ENCODE results near the gene SLC39A9. TPM values are rescaled to one million over a fixed set of nuclear protein-coding genes. Genes with fewer than 3 reads are reported as not detected.
"Not testable (repeated sequence)": the region's sequence is repeated elsewhere in the genome, so short reads cannot be mapped to it uniquely, and the experiment has no call there.

Gene SLC39A9
- total RNA-seq, 1 donor from 2014 or later, result 18.0 TPM

DNA sequence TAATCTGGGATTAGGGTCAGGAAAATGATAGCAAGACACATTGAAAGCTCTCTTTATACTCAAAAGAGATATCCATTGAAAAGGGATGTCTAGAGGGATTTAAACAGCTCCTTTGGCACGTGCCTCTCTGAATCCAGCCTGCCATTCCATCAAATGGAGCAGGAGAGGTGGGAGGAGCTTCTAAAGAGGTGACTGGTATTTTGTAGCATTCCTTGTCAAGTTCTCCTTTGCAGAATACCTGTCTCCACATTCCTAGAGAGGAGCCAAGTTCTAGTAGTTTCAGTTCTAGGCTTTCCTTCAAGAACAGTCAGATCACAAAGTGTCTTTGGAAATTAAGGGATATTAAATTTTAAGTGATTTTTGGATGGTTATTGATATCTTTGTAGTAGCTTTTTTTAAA lies 60.6 kb downstream of the SLC39A9 start:
- no peak for ATAC-seq
- intact Hi-C loops (cut with DNase I), result no loop called here

DNA sequence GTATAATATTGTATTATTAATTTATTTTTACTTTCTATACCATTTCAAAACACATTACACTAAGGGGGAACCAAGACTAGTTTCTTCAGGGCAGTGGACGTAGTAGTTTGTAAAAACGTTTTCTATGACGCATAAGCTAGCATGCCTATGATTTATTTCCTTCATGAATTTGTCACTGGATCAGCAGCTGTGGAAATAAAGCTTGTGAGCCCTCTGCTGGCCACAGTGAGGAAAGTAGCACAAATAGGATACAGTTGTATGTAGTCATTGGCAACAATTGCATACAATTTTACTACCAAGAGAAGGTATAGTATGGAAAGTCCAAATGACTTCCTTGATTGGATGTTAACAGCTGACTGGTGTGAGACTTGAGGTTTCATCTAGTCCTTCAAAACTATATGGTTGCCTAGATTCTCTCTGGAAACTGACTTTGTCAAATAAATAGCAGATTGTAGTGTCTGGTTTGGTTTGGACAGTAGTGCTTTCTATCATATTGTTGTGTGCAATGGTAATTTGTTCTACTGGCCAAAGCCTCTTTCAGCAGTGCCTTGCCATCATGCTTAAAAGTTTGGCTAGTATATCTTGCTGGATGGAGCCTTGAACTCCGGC lies 61.7 kb downstream of the SLC39A9 start:
- intact Hi-C loops (cut with DNase I), result loop anchor here (1.0 kb wide), 2 partner anchors 218 to 331 kb away; no protein-coding TSS in a partner anchor
- no peak for DNase-seq (ENCODE audit: missing footprints)
- ATAC-seq, result peak; percentile 79

More for the DNA sequence above, 60.6 kb downstream of the SLC39A9 start:
- DNase-seq (ENCODE audit: missing footprints), result no peak

DNA sequence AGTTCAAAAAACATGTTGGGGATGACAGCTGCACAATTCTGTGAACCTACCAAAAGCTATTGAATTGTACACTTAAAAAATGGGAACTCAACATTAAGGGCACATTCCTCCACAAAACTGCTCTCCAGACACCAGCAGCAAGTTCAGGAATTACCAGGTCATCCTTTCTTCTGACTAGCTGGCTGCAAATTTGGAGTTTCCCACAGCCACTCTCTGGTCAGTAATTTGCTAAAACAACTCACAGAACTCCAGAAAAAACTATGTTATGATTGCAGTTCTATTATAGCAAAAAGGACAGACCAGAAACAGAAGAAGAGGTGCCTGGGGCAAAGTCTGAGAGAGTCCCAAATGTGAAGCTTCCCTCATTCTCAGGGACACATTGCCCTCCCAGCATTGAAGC lies 65.9 kb downstream of the SLC39A9 start:
- intact Hi-C loops (cut with DNase I), result no loop called here
- ATAC-seq (no peak), DNase-seq (ENCODE audit: missing footprints) (no peak)

DNA sequence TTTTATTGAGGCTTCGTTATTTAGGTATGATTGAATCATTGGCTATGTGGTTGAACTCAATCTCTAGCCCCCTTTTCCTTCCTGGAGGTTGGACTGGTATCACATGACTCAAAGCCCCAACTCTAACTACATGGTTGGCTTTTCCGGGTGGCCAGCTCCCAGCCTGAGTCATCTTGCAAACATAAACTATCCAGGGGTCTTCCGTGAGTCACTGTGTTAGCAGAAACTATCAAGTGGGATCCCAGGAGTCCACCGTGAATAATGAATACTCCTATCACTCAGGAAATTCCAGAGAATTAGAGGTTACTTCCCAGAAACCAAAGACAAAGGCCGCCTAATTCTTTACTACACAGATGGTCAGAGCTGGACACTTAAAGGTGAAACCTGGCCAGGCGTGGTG lies 66.3 kb downstream of the SLC39A9 start:
- intact Hi-C loops (cut with DNase I), result no loop called here
- ATAC-seq (no peak), DNase-seq (ENCODE audit: missing footprints) (no peak)

DNA sequence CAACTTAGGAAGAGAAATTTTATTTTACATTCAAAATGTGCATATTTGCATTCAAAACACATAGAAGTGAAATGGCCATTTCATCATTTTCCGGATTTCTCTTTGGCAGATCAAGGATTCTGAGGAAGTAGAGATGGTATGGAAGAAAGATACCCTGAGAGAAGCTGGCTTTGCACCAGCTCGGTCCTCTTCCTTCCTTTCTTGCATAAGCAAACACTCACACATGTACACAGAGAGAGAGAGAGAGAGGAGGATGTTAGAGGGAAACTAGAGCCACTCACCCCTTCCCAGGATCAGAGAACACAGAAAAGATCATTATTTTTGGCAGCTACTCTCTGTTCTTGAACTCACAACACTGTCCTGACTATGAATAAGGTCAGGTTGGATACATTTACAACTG lies 70.5 kb downstream of the SLC39A9 start:
- DNase-seq (ENCODE audit: missing footprints) (no peak), ATAC-seq (no peak)
- intact Hi-C loops (cut with DNase I), result no loop called here

DNA sequence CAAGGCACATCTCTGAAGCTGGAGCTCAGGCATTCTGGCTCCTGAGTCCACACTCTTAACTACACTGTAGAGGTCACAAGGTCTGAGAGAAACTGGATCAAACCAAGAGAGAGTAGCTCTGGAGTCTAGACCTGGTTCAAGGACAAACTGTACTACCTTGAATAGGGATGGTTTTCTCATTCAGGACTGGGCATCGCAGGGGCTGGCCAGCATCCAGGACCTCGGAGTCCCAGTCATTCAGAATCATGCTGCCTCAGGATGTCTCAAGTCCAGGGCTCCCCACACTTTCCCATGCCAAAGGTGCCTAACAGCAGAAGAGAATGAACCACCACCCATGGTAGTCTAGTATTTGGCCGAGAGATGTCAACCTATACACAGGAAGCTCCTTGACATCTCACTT lies 72.9 kb downstream of the SLC39A9 start:
- intact Hi-C loops (cut with DNase I), result no loop called here
- DNase-seq (ENCODE audit: missing footprints), result no peak

DNA sequence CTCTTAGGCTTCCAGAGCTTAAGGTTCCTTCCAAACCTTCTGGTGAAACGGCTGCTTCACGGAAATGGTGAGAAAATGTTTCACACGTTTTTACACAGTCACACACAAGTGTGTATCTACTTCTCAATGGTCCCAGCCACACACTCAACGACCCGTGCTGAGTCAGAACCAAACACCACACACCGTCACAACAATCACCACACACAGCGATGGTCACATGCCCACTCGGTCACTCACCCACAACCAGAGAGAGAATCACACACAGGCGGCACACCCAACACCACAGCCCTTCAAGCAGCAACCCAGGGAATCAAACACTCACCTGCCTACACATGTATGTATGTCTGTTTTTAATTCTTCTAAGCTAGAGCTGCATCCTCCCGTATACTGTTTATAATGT lies 73.4 kb downstream of the SLC39A9 start:
- DNase-seq (ENCODE audit: missing footprints) (no peak), ATAC-seq (no peak)
- intact Hi-C loops (cut with DNase I), result no loop called here

More for the DNA sequence above, 72.9 kb downstream of the SLC39A9 start:
- ATAC-seq, result no peak

DNA sequence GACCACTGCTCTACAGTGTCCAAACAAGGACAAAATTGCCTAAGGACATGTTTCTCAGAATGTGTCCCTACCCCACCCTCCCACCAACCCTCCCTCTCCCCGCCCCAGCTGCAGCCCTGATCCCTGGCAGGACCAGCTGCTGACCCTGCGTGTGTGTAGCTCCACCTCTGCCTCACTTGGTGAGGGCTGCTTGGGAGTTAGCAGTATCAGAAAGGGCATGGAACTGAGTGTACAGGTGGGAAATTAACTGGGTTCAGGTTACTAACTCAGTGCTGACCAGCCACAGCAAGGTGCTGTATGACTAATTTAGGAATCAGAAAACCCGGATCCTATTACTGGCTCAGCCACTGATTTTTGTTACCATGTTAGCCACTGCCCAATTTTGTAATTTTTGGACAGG lies 74.8 kb downstream of the SLC39A9 start:
- intact Hi-C loops (cut with DNase I), result no loop called here
- DNase-seq (ENCODE audit: missing footprints), result no peak
- no peak for ATAC-seq

DNA sequence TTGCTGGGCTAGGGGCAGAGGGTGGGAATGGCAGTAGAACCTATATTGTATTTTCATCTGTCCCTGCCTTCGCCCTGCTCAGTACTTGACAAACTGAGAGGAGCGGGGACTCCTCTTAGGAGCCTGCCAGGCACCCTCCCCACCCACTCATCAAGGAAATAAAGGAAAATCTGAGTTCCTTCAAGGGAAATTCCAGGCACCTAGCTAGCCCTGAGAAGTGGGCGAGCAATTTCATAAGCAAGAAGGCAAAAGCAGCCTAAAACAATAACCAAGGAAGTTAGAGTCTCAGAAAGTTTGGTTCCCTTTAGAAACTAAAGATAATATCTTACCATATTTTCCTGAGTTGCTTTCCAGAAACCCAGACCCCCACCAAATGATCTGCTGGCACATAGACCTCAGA lies 75.5 kb downstream of the SLC39A9 start:
- no peak for ATAC-seq
- DNase-seq (ENCODE audit: missing footprints), result no peak
- intact Hi-C loops (cut with DNase I), result no loop called here

DNA sequence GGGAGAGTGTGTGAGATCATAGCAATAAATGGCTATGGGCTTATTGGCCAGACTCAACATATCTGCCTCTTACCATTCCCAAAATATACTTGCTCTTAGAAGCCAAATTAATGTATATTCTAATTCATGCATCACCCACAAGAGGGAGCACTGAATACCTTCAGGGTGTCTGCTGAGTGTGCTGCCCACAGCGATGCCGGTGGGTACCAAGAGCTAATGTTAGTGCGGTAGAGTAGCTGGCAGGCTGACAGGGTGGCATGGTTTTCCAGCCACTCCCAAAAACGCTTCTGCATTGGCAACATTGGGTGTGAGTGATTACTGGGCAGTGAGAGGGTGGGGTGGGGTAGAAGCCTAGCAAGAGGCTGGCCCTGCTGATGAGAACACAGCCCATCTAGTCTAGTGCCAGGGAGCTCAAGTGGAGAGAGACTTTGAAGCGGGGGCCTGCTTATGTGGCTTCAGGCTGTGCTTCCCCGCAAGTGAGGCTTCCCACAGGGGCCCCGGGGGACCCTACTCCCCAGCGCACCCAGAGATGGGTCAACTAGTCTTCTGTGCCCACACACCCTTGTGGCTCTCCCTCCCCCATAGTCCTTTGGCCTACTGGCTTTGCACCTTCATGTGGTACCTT lies 76.8 kb downstream of the SLC39A9 start:
- intact Hi-C loops (cut with DNase I), result no loop called here
- ATAC-seq, result no peak
- no peak for DNase-seq (ENCODE audit: missing footprints)

DNA sequence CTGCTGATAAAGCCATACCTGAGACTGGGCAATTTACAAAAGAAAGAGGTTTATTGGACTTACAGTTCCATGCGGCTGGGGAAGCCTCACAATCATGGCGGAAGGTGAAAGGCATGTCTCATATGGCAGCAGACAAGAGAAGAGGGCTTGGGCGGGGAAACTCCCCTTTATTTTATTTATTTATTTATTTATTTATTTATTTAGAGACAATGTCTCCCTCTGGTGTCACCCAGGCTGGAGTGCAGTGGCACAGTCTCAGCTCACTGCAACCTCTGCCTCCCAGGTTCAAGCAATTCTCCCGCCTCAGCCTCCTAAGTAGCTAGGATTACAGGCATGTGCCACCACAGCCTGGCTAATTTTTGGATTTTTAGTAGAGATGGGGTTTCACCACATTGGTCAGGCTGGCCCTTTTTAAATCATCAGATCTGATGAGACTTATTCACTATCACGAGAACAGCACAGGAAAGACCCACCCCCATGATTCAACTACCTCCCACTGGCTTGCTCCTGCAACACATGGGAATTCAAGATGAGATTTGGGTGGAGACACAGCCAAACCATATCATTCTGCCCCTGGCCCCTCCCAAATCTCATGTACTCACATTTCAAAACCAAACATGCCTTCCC lies 78.4 kb downstream of the SLC39A9 start:
- DNase-seq (ENCODE audit: missing footprints); intact Hi-C loops (cut with DNase I); ATAC-seq: not testable (repeated sequence)

DNA sequence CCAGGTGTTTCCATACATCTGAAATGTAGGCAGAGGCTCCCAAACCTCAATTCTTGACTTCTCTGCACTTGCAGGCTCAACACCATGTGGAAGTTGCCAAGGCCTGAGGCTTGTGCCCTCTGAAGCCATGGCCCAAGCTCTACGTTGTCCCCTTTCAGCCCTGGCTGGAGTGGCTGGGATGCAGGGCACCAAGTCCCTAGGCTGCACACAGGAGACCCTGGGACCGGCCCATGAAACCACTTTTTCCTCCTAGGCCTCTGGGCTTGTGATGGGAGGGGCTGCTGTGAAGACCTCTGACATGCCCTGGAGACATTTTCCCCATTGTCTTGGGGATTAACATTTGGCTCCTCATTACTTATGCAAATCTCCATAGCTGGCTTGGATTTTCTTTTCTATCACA lies 79.6 kb downstream of the SLC39A9 start:
- intact Hi-C loops (cut with DNase I); ATAC-seq; DNase-seq (ENCODE audit: missing footprints): not testable (repeated sequence)

DNA sequence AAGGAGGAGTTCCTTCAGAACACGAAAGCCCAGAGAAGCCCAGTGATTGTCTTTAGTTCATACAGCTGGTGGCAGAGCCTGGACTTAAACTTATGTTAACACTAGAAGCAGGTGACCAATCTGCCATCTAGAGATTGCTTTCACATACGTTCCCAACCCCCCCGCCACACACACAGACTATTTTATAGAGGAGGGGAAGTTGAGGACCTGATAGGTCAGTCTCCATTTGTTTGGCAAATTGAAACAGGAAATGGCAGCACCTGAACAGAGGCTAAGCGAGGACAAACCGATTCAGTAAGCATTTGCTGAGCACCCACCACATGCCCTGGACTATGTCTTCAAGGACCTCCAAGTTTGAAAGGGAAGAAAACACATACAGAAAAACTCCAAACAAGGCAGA lies 81.2 kb downstream of the SLC39A9 start:
- DNase-seq (ENCODE audit: missing footprints), result no peak
- intact Hi-C loops (cut with DNase I), result no loop called here
- ATAC-seq, result no peak

DNA sequence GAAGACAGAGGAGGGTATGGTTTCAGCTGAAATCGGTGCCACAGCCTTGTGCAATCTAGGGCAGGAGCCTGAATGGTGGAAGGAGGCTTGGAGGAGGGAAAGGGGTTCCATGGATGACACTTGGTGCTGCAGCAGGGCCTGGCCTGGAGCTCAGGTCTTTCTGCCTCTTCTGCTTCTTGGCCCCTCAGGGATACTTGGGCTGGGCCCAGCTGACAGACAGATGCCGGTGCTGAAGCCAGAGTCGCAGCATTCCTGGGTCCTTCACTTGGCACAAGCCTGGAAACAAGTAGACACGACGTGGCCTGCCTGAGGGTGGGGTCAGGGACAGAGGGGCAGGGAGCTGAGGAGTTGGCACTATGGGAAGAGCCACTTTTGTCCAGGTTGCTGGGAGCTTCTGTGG lies 81.6 kb downstream of the SLC39A9 start:
- intact Hi-C loops (cut with DNase I), result no loop called here
- ATAC-seq, result no peak
- no peak for DNase-seq (ENCODE audit: missing footprints)

DNA sequence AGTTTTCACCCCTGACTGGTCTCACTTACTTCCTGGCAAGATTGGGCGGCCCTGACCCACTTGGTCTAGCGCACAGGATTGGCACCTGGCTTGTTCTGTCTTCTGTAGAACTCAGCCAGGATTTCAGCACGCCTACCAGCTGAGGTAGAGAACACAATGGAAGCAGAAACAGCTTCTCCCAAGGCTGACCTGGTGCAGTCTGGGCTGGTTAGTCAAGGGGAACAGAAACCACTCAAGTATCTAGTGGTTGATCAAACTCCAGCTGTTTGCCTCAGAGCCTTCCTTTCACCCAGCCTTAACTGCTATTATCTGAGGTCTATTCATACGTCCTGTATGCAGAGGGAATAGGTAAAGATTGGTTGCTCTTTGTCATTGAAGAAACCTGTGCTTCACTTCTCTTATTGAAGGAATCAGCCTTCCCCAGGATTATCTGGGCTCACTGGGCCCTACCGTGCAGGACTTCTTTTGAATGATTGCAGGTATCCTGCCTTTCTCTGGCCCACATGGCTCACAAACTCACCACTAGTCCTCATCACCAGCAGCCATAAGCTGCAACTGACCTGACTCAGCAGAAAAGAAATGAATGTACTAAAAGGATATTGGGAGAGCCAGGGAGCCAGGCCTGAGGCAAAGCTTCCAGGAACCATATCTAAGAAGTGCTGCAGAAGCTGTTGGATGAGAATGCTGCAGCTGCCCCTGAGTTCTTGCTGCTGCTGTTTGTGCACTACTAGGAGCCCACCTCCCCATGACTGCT lies 83.5 kb downstream of the SLC39A9 start:
- no peak for ATAC-seq
- intact Hi-C loops (cut with DNase I), result no loop called here
- DNase-seq (ENCODE audit: missing footprints), result no peak

DNA sequence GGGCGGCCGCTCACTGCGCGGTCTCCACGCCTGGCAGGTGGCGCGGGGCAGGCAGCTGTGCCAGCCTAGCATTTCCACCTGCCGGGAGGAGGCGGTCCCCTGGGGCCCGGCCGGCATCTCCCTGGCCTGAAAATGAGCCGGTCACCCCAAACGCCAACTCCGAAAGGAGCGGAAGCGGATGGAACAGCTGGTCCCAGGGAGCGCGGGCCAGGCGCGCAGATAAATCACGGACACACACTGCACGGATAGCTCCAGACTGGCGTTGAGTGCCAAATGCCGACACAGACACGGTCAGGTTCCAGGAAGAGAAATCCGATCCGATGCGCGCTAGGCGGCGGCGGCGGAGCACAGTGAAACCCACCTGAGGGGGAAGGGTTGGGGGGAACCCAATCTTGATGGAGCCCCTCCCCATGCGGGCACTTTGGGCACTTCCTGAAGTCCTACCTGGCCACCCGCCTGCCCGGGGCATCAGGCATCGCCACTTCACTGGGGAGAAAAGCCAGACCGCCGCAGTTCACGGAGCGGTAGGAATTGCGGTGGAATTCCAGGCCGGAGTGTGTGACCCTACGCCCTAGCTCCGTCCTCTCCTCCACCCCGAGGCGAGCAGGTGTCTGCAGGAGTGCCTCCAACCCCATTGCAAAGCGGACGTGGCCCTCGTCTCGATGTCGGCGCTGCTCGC lies 85.4 kb downstream of the SLC39A9 start:
- ATAC-seq (peak; percentile 59), DNase-seq (ENCODE audit: missing footprints) (no peak)
- intact Hi-C loops (cut with DNase I), result no loop called here

DNA sequence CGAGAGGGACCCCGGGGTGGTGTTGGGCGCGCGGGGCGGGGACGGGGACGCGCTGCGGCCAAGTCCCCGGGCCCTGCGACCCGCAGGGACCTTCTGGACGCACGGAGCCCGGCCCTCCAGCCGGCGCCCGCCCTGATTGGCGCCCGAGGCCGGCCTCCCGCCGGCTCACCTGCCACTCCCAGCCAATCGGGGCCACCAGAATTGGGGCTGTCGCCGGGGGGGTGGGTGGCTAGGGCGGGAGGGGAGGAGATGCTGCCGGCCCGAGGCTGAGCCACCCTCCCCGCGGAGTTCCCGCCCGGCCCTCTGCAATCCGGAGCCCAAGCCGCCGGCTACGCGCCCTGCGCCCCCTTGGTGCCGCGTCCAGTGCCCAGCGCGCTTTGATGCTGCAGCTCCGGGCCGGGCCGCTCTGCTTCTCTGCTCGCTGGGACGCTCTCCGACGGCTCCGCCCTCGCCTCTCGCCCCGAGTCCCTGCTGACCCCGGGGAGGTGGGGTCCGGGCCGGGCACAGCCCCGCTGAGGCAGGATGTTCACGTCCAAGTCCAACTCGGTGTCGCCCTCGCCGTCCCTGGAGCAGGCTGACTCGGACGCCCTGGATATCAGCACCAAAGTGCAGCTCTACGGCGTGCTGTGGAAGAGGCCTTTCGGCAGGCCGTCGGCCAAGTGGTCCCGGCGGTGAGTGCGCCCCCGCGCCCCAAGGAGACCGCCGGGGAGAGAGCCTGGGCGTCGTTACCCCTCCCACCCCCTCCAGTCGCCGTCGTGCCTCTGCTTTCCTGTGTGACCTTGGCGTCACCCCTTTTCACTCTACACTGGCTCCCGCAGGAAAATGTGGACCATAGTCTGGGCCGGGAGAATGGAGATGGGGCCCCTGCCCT lies 86.2 kb downstream of the SLC39A9 start, which contains the start of gene PLEKHD1:
TSS of gene PLEKHD1 (plus strand) at position 285 of the 871 bp plus-strand sequence. CDS start at position 523, 238 bp downstream.
- DNase-seq (ENCODE audit: missing footprints), result no peak
- intact Hi-C loops (cut with DNase I), result no loop called here
- peak; percentile 33 for ATAC-seq

DNA sequence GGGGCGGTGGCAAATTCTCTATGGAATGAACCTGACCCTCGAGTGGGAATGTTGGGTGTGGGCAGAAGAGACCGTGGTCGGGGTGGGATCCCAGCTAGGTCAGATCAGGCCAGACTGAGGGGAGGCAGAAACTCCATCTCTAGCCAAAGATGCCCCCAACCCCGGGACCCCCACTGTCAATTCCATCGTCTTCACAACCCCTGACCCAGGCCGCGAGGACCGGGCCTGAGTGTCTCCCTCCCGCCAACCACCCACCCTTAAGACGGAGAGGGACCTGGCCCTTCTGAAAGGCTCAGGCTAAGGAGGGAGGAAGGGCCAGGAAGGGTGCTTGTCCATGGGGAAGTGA lies 86.8 kb downstream of the SLC39A9 start:
- no peak for ATAC-seq
- DNase-seq (ENCODE audit: missing footprints), result no peak
- intact Hi-C loops (cut with DNase I), result no loop called here
